ENCODE measurements around the gene VARS1.

The VARS1 gene

GRCh38 chr6:31765910-31766794 lies 29.4 kb downstream of the VARS1 start:
- H3K9me2 ChIP-seq (replicated peaks; ENCODE audit: control insufficient read depth, low read length), result no peaks in the 10 kb centered on the region
- H3K4me3 ChIP-seq (ENCODE audit: low read length), result no peak overlapping the region
- no peaks in the 10 kb centered on the region for H4K20me1 ChIP-seq (ENCODE audit: control insufficient read depth, insufficient read depth, low read depth, low read length)
- peaks cover 22% of the 10 kb centered on the region for H3K36me3 ChIP-seq (ENCODE audit: control insufficient read depth, low read length)
- peaks cover 4% of the 10 kb centered on the region; the same call in 1 of the 2 replicates for H3K4me1 ChIP-seq (ENCODE audit: control insufficient read depth, low read length)
- H3K27me3 ChIP-seq (ENCODE audit: control insufficient read depth, low read length), result no peaks in the 10 kb centered on the region
- H3K4me2 ChIP-seq (ENCODE audit: low read length), result no peak overlapping the region
- no peak for TF ChIP-seq CTCF (IDR thresholded peaks at IDR 0.05; ENCODE audit: low read depth, low read length, poor library complexity, severe bottlenecking)
- TF ChIP-seq EZH2phosphoT487 (IDR thresholded peaks at IDR 0.05; ENCODE audit: borderline replicate concordance, low read length), result no peak
- H3K79me2 ChIP-seq (ENCODE audit: control insufficient read depth, low read length), result no peaks in the 10 kb centered on the region
- no peak overlapping the region for H3K27ac ChIP-seq (ENCODE audit: low read depth, low read length)
- H3K9me3 ChIP-seq (ENCODE audit: control insufficient read depth, insufficient read depth, low read length), result no peaks in the 10 kb centered on the region
- H3F3A ChIP-seq (ENCODE audit: control insufficient read depth, insufficient read depth), result no peaks in the 10 kb centered on the region

- Histone ChIP-seq H3K4me3 (ENCODE audit: low read length) (no peak overlapping the region), H3K4me2 (ENCODE audit: low read length) (no peak overlapping the region), H4K20me1 (ENCODE audit: control insufficient read depth, insufficient read depth, low read depth, low read length) (no peaks in the 10 kb centered on the region), H3K27me3 (ENCODE audit: control insufficient read depth, low read length) (no peaks in the 10 kb centered on the region), H3K9me3 (ENCODE audit: control insufficient read depth, insufficient read depth, low read length) (no peaks in the 10 kb centered on the region), H3K9me2 (replicated peaks; ENCODE audit: control insufficient read depth, low read length) (no peaks in the 10 kb centered on the region), H3K27ac (ENCODE audit: low read depth, low read length) (no peak overlapping the region), H3F3A (ENCODE audit: control insufficient read depth, insufficient read depth) (no peaks in the 10 kb centered on the region), H3K79me2 (ENCODE audit: control insufficient read depth, low read length) (no peaks in the 10 kb centered on the region), H3K36me3 (ENCODE audit: control insufficient read depth, low read length) (peaks cover 28% of the 10 kb centered on the region), H3K4me1 (ENCODE audit: control insufficient read depth, low read length) (peaks cover 4% of the 10 kb centered on the region; the same call in 1 of the 2 replicates)
- TF ChIP-seq CTCF (IDR thresholded peaks at IDR 0.05; ENCODE audit: low read depth, low read length, poor library complexity, severe bottlenecking) (no peak), EZH2phosphoT487 (IDR thresholded peaks at IDR 0.05; ENCODE audit: borderline replicate concordance, low read length) (no peak)
Observed at GRCh38 chr6:31765559-31765909, 30.0 kb downstream of the VARS1 start.

GRCh38 chr6:31764198-31764597 lies 31.4 kb downstream of the VARS1 start:
- no peaks in the 10 kb centered on the region for H3K79me2 ChIP-seq (ENCODE audit: control insufficient read depth, low read length)
- H3K4me2 ChIP-seq (ENCODE audit: low read length), result no peak overlapping the region
- no peaks in the 10 kb centered on the region for H3K27me3 ChIP-seq (ENCODE audit: control insufficient read depth, low read length)
- H3K9me2 ChIP-seq (replicated peaks; ENCODE audit: control insufficient read depth, low read length), result no peaks in the 10 kb centered on the region
- H3K9me3 ChIP-seq (ENCODE audit: control insufficient read depth, insufficient read depth, low read length), result no peaks in the 10 kb centered on the region
- H3F3A ChIP-seq (ENCODE audit: control insufficient read depth, insufficient read depth), result no peaks in the 10 kb centered on the region
- H3K4me3 ChIP-seq (ENCODE audit: low read length), result no peak overlapping the region
- no peak for TF ChIP-seq CTCF (IDR thresholded peaks at IDR 0.05; ENCODE audit: low read depth, low read length, poor library complexity, severe bottlenecking)
- no peak for TF ChIP-seq EZH2phosphoT487 (IDR thresholded peaks at IDR 0.05; ENCODE audit: borderline replicate concordance, low read length)
- peaks cover 4% of the 10 kb centered on the region; the same call in 1 of the 2 replicates for H3K4me1 ChIP-seq (ENCODE audit: control insufficient read depth, low read length)
- peaks cover 41% of the 10 kb centered on the region for H3K36me3 ChIP-seq (ENCODE audit: control insufficient read depth, low read length)
- H3K27ac ChIP-seq (ENCODE audit: low read depth, low read length), result no peak overlapping the region
- H4K20me1 ChIP-seq (ENCODE audit: control insufficient read depth, insufficient read depth, low read depth, low read length), result no peaks in the 10 kb centered on the region

Measured in DOHH2 (cell line).